Nucleus accumbens (tissue), 56 donors: ENCODE measurements around the gene SSH2.
A peak's percentile ranks its signal among the peaks of the same experiment; 100 is the strongest.

Experiments
- DNase-seq, 56 donors: peaks; one replicate each; lab custom pipeline; 2025; lab: John Stamatoyannopoulos, UW

Gene SSH2

GRCh38 chr17:29618272-29619065 lies 311.6 kb downstream of the SSH2 start:
- DNase-seq = no peak

DNA sequence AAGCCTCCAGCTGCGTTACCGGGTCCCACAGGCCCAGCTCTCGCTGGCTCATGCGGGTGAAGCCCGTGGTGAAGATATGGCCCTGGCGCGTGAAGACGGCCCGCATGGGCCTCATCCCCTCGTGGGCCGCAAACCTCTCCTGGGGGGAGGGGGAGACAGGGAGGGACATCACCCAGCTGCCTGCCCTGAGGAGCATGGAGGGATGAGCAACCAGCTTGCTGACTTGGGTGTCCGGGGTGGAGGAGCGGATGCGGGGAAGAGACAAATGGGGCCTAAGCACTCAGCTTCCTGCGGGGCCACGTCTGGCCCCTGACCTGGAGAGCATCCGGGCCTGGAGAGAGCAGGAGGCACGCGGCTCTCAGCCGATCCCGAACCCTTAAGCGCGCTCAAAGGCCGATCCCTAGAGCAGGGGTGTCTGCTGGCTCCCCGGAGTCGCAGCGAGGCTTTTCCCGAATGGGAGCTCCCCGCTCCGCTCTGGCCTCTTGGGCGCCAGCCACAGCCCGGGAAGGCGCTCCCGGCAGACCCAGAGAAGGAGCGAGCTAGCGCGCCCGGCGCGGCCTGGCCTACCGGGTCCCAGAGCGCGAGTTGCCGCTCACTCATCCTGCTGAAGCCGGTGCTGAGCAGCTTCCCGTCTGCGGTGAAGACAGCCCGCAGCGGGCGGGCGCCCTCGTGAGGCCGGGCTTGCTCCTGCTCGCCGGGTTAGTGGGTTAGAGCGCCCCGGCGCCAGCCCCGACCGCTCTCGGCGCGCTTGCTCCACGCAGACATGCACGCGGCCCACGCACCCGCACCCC lies 312.4 kb downstream of the SSH2 start:
- peak in 44 of 56 donors; percentile 19 to 83 (median 60) for DNase-seq

GRCh38 chr17:29617125-29617480 lies 312.9 kb downstream of the SSH2 start:
- DNase-seq = peak in 52 of 56 donors; percentile 29 to 90 (median 70)

GRCh38 chr17:29616300-29617048 lies 313.6 kb downstream of the SSH2 start:
- DNase-seq = peak in 2 of 56 donors; percentile 28 to 52

- DNase-seq = peak in 55 of 56 donors; percentile 39 to 96 (median 83)
These were observed 314.3 kb downstream of the SSH2 start for GRCh38 chr17:29615492-29616299.

DNA sequence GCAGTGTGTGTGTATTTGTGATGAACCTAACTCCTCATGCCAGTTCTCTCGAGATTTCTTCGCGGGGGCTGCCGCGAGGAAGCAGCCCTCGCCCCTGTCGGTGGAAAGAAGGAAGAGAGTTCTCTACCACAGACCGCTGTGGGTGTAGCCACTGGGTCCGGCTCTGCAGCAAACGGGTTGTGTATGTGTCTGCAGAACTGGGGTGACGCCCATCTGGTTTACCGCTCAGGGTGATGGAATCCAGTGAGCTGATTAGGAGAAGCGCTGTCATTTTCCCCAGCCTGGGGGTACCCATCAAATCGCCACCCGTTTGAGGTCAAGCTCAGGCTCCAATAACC lies 315.0 kb downstream of the SSH2 start:
- DNase-seq = peak in 17 of 56 donors; percentile 37 to 69 (median 55)

GRCh38 chr17:29614349-29615047 lies 315.5 kb downstream of the SSH2 start:
- peak in 22 of 56 donors; percentile 29 to 67 (median 43) for DNase-seq

DNA sequence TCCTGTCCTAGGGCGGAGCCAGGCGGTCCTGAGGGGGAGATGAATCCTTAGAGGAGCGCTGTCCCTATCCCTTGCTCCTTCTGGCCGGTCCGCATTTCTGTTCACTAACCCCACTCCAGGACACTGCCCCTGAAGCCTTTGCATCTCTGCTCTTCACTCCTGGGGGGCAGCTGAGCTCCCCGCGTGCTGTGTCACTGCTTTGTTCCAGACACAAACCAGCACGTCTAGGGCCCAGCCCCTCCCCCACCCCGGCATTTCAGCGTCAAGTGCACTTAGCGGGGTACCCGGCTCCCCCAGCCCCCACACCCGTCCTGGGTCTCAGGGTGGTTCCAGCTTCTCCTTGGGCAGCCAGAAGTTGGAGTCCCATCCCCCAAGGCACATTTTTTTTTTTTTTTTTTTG lies 316.2 kb downstream of the SSH2 start:
- DNase-seq = peak in 1 of 56 donors; percentile 23

DNA sequence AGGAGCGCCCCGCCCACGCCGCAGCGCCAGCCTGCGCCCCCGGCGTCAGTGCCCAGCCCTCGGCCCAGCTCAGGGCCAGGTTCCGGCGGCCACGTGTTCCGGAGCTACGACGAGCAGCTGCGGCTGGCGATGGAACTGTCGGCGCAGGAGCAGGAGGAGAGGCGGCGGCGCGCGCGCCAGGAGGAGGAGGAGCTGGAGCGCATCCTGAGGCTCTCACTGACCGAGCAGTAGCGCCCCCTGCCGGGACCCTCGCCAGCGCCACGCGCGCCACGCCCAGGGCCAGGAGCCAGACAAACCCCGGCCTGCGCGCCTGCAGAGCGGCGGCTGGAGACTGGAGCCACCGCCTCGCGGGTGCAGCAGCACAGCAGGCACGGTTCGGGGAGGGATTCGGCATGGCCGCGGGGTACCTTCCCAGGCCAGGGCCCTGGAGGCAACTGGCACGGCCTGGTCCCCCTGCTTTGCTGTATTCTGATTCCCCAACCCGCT lies 316.6 kb downstream of the SSH2 start:
- DNase-seq = peak in 54 of 56 donors; percentile 45 to 96 (median 86)

- DNase-seq = no peak
These were observed 317.4 kb downstream of the SSH2 start for GRCh38 chr17:29612404-29613280.

GRCh38 chr17:29612094-29612403 lies 318.0 kb downstream of the SSH2 start:
- DNase-seq = no peak

DNA sequence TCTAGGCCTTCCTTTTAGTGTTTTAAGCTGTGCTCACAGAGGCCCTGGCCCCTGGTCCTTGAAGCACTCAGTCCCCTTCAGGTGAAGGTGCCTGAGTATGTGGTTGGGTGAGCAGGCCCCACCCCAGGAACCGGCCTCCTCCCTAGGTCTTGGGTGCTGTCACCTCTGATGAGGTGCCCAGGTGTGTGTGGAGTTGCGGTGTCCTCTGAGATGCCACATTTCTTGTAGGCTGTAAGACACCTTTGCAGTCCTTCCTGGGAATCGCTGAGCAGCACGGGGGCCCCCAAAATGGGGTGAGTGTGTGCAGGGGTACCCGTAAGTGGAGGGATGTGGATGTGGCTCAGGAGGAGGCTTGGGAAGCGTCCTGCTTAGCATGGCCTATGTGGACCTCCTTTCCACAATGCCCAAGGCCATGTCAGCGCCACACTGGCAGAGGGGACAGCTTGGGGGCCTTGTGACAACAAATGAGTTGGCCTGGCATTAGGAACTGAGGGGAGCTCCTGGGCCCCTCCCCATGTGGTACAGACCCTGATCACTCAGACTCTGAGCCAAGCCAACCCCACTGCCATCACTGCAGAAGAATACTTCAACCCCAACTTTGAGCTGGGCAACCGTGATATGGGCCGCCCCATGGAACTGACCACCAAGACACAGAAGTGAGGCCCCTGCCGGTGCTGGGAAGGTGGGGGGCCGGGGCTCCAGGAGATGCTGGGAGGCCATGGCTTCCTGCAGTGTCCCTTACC lies 318.5 kb downstream of the SSH2 start:
- DNase-seq = no peak

GRCh38 chr17:29610395-29610794 lies 319.6 kb downstream of the SSH2 start:
- no peak for DNase-seq

DNA sequence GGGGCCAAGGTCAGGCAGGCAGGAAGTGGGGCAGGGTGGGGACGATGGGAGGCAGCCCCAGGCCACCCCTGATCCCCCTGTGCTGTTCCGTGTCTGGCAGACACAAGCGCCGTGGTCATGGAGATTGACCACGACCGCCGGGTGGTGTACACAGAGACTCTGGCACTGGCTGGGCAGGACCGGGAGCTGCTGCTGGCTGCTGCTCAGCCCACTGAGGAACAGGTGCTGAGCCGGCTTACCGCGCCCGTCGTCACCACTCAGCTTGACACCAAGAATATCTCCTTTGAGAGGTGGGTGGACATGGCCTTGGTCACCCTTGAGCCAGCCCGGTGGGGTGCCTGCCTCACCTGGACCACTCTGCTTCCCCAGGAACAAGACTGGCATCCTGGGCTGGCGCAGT lies 321.0 kb downstream of the SSH2 start:
- no peak for DNase-seq

GRCh38 chr17:29607557-29608195 lies 322.4 kb downstream of the SSH2 start:
- DNase-seq = no peak

- no peak for DNase-seq
These were observed 326.8 kb downstream of the SSH2 start for GRCh38 chr17:29603109-29603674.
